NB4 (cell line): ENCODE data around the gene CD177.

Source experiments
- POLR2A ChIP-seq: IDR thresholded peaks from 2 replicates; pipeline ENCODE4 v1.6.1; 2011; ENCODE audit warnings: mild to moderate bottlenecking; ENCODE audit not compliant: insufficient read length; ENCODE audit errors: extremely low read depth
- TF ChIP-seq, protein P1 (sequence below): IDR thresholded peaks from one replicate; pipeline ENCODE4 v1.5.1; 2012; ENCODE audit warnings: low read depth, low read length
- TF ChIP-seq, protein P2 (sequence below): IDR thresholded peaks from 2 replicates; pipeline ENCODE4 v1.6.1; 2011; ENCODE audit warnings: low read depth, low read length

- no peak for TF ChIP-seq POLR2A
- TF ChIP-seq, protein P1, sequence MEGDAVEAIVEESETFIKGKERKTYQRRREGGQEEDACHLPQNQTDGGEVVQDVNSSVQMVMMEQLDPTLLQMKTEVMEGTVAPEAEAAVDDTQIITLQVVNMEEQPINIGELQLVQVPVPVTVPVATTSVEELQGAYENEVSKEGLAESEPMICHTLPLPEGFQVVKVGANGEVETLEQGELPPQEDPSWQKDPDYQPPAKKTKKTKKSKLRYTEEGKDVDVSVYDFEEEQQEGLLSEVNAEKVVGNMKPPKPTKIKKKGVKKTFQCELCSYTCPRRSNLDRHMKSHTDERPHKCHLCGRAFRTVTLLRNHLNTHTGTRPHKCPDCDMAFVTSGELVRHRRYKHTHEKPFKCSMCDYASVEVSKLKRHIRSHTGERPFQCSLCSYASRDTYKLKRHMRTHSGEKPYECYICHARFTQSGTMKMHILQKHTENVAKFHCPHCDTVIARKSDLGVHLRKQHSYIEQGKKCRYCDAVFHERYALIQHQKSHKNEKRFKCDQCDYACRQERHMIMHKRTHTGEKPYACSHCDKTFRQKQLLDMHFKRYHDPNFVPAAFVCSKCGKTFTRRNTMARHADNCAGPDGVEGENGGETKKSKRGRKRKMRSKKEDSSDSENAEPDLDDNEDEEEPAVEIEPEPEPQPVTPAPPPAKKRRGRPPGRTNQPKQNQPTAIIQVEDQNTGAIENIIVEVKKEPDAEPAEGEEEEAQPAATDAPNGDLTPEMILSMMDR = no peak
- TF ChIP-seq, protein P2, sequence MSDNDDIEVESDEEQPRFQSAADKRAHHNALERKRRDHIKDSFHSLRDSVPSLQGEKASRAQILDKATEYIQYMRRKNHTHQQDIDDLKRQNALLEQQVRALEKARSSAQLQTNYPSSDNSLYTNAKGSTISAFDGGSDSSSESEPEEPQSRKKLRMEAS = no peak
Observed at GRCh38 chr19:43362179-43362578, 8.7 kb downstream of the CD177 start.
